HFF-Myc (cell line): ENCODE results near the gene VPREB1.
"Not testable (repeated sequence)": the region's sequence is repeated elsewhere in the genome, so short reads cannot be mapped to it uniquely, and the experiment has no call there.

Source experiments
- DNase-seq: peaks from one replicate; pipeline ENCODE4 v3.0.0-alpha.2; 2011; ENCODE audit warnings: low read depth; ENCODE audit errors: extremely low read depth
- H3K4me3 ChIP-seq: replicated peaks from 2 replicates; pipeline ENCODE4 v1.5.1; 2011; ENCODE audit warnings: low read depth, mild to moderate bottlenecking, control low read depth, low read length
- CTCF ChIP-seq: IDR thresholded peaks from 2 replicates; pipeline ENCODE4 v1.5.1; 2012; ENCODE audit warnings: mild to moderate bottlenecking, low read depth, low read length, control low read depth; ENCODE audit errors: missing control alignments

VPREB1 gene

GRCh38 chr22:22246706-22247105 lies 2.1 kb downstream of the VPREB1 start:
- no peak for TF ChIP-seq CTCF
- no peak overlapping the region for H3K4me3 ChIP-seq
- no peak for DNase-seq

- no peak for TF ChIP-seq CTCF
- no peak for DNase-seq
- H3K4me3 ChIP-seq = no peak overlapping the region
These were observed 4.3 kb downstream of the VPREB1 start for GRCh38 chr22:22248878-22249277.

GRCh38 chr22:22250651-22251050 lies 6.1 kb downstream of the VPREB1 start:
- H3K4me3 ChIP-seq, DNase-seq: not testable (repeated sequence)

GRCh38 chr22:22256133-22256532 lies 11.5 kb downstream of the VPREB1 start:
- not testable (repeated sequence) for H3K4me3 ChIP-seq, DNase-seq

- H3K4me3 ChIP-seq = not testable (repeated sequence)
These were observed 14.2 kb downstream of the VPREB1 start for GRCh38 chr22:22258597-22259415.

GRCh38 chr22:22260169-22260568 lies 15.6 kb downstream of the VPREB1 start:
- not testable (repeated sequence) for DNase-seq, H3K4me3 ChIP-seq

More at GRCh38 chr22:22258597-22259415, 14.2 kb downstream of the VPREB1 start:
- not testable (repeated sequence) for DNase-seq

- H3K4me3 ChIP-seq, DNase-seq: not testable (repeated sequence)
These were observed 16.0 kb downstream of the VPREB1 start for GRCh38 chr22:22260586-22260985.

GRCh38 chr22:22262332-22263074 lies 17.9 kb downstream of the VPREB1 start:
- DNase-seq, H3K4me3 ChIP-seq: not testable (repeated sequence)

- H3K4me3 ChIP-seq = not testable (repeated sequence)
These were observed 19.2 kb downstream of the VPREB1 start for GRCh38 chr22:22263823-22264222.

GRCh38 chr22:22270036-22270676 lies 25.6 kb downstream of the VPREB1 start:
- not testable (repeated sequence) for H3K4me3 ChIP-seq, DNase-seq

More at GRCh38 chr22:22263823-22264222, 19.2 kb downstream of the VPREB1 start:
- not testable (repeated sequence) for DNase-seq

GRCh38 chr22:22277423-22277822 lies 32.8 kb downstream of the VPREB1 start:
- not testable (repeated sequence) for DNase-seq, H3K4me3 ChIP-seq

- not testable (repeated sequence) for H3K4me3 ChIP-seq, DNase-seq
These were observed 40.6 kb downstream of the VPREB1 start for GRCh38 chr22:22284962-22285756.

GRCh38 chr22:22286390-22287105 lies 42.0 kb downstream of the VPREB1 start:
- DNase-seq, H3K4me3 ChIP-seq: not testable (repeated sequence)

GRCh38 chr22:22287106-22287626 lies 42.6 kb downstream of the VPREB1 start:
- not testable (repeated sequence) for H3K4me3 ChIP-seq, DNase-seq
